Uterus (tissue), 4 donors: ENCODE data around the gene SLC2A2. TPM values are rescaled to one million over a fixed set of nuclear protein-coding genes. Genes with fewer than 3 reads are reported as not detected.
"Not testable (repeated sequence)": the region's sequence is repeated elsewhere in the genome, so short reads cannot be mapped to it uniquely, and the experiment has no call there.

ENCODE experiments used
- DNase-seq, 2 donors: peaks; one replicate each; pipeline ENCODE4 v3.0.0-alpha.2; 2019 to 2020
- H3K27ac ChIP-seq, 2 donors: fragments of 200-600 bp; sonication (generic); 1 replicate in 1 of 2; 2 replicates in 1 of 2; pipeline ENCODE4 v1.5.1; 2016 to 2018
- H3K27me3 ChIP-seq, 2 donors: fragments of 200-600 bp; sonication (generic); one replicate each; pipeline ENCODE4 v1.5.1; 2018 to 2019; ENCODE audit warnings: control low read depth in 1 of 2
- H3K36me3 ChIP-seq, 2 donors: fragments of 200-600 bp; sonication (generic); one replicate each; pipeline ENCODE4 v1.5.1; 2019; ENCODE audit warnings: control low read depth in 1 of 2
- H3K4me1 ChIP-seq, 2 donors: fragments of 200-600 bp; sonication (generic); one replicate each; pipeline ENCODE4 v1.5.1; 2018 to 2019; ENCODE audit warnings: control low read depth in 1 of 2
- H3K4me3 ChIP-seq, 2 donors: fragments of 200-600 bp; sonication (generic); 1 replicate in 1 of 2; 2 replicates in 1 of 2; pipeline ENCODE4 v1.5.1; 2018 to 2019; ENCODE audit warnings: mild to moderate bottlenecking in 1 of 2
- H3K9me3 ChIP-seq, 2 donors: fragments of 200-600 bp; sonication (generic); one replicate each; pipeline ENCODE4 v1.5.1; 2019; ENCODE audit warnings: control low read depth in 1 of 2
- CTCF ChIP-seq, 4 experiments: fragments of 200-600 bp in 2 of 4; fragments of 450-650 bp in 2 of 4; sonication (generic) in 2 of 4; IDR thresholded peaks; one replicate each; pipeline ENCODE4 v1.5.1; 2016 to 2019; ENCODE audit warnings: antibody characterized with exemption in 4 of 4, mild to moderate bottlenecking in 2 of 4, moderate library complexity in 1 of 4
- POLR2A ChIP-seq, 2 donors: fragments of 450-650 bp; IDR thresholded peaks; one replicate each; pipeline ENCODE4 v1.6.1; 2016; ENCODE audit warnings: antibody characterized with exemption in 2 of 2, mild to moderate bottlenecking in 1 of 2, moderate library complexity in 1 of 2
- intact Hi-C: fragments of 100-400 bp; cut with DNase I; formaldehyde crosslinking; loops from one replicate; pipeline ENCODE4 v1.15.1; 2023; ENCODE audit warnings: low total_unique reads
- total RNA-seq, 4 donors: library from RNA; depleted of rRNA in 3 of 4; stranded (reverse); fragments of >200 nt in 3 of 4; gene quantifications; one replicate each; pipeline versions ENCODE4 v1.1.0 to v1.2.4, GENCODE V29; 2014 to 2023
- donor health status: DM: yes; HTN: yes; CAD: no.

The SLC2A2 gene
- total RNA-seq, 4 donors from 2014 or later, result not detected

GRCh38 chr3:170976190-170976519 lies 50.4 kb downstream of the SLC2A2 start:
- intact Hi-C loops, result no loop called here

GRCh38 chr3:170975283-170976189 lies 51.0 kb downstream of the SLC2A2 start:
- no peaks in the 10 kb centered on the region for H3K9me3 ChIP-seq
- intact Hi-C loops, result no loop called here

More at GRCh38 chr3:170976190-170976519, 50.4 kb downstream of the SLC2A2 start:
- TF ChIP-seq POLR2A (IDR thresholded peaks at IDR 0.05) (no peak), CTCF (IDR thresholded peaks at IDR 0.05) (no peak)
- Histone ChIP-seq H3K4me1 (no peaks in the 10 kb centered on the region), H3K27ac (no peak overlapping the region), H3K9me3 (no peaks in the 10 kb centered on the region), H3K27me3 (no peaks in the 10 kb centered on the region), H3K36me3 (no peaks in the 10 kb centered on the region), H3K4me3 (no peak overlapping the region)
- DNase-seq, result no peak

GRCh38 chr3:170974872-170975271 lies 51.6 kb downstream of the SLC2A2 start:
- TF ChIP-seq CTCF (IDR thresholded peaks at IDR 0.05), result no peak
- TF ChIP-seq POLR2A (IDR thresholded peaks at IDR 0.05), result no peak
- Histone ChIP-seq H3K27me3 (no peaks in the 10 kb centered on the region), H3K36me3 (no peaks in the 10 kb centered on the region), H3K9me3 (no peaks in the 10 kb centered on the region), H3K27ac (no peak overlapping the region), H3K4me1 (no peaks in the 10 kb centered on the region), H3K4me3 (no peak overlapping the region)
- intact Hi-C loops, result no loop called here
- DNase-seq, result no peak

More at GRCh38 chr3:170975283-170976189, 51.0 kb downstream of the SLC2A2 start:
- Histone ChIP-seq H3K27ac (no peak overlapping the region), H3K27me3 (no peaks in the 10 kb centered on the region), H3K4me3 (no peak overlapping the region), H3K36me3 (no peaks in the 10 kb centered on the region), H3K4me1 (no peaks in the 10 kb centered on the region)
- no peak for TF ChIP-seq POLR2A (IDR thresholded peaks at IDR 0.05)
- TF ChIP-seq CTCF (IDR thresholded peaks at IDR 0.05), result no peak
- DNase-seq, result no peak

- H3K4me1 ChIP-seq, DNase-seq, intact Hi-C loops, H3K36me3 ChIP-seq, H3K4me3 ChIP-seq, H3K27me3 ChIP-seq, H3K9me3 ChIP-seq, H3K27ac ChIP-seq: not testable (repeated sequence)
Measured at GRCh38 chr3:170972917-170973316, 53.6 kb downstream of the SLC2A2 start.

- TF ChIP-seq CTCF (IDR thresholded peaks at IDR 0.05) (no peak), POLR2A (IDR thresholded peaks at IDR 0.05) (no peak)
- H3K27me3 ChIP-seq, result no peaks in the 10 kb centered on the region
- no peaks in the 10 kb centered on the region for H3K36me3 ChIP-seq
- no peak overlapping the region for H3K27ac ChIP-seq
- H3K4me1 ChIP-seq, result no peaks in the 10 kb centered on the region
- no peak overlapping the region for H3K4me3 ChIP-seq
- intact Hi-C loops, result loop anchor here (10.0 kb wide), 1 partner anchor 598 kb away; no protein-coding TSS in a partner anchor
- no peaks in the 10 kb centered on the region for H3K9me3 ChIP-seq
- DNase-seq, result no peak
Measured at GRCh38 chr3:170967126-170967525, 59.4 kb downstream of the SLC2A2 start.
